ENCODE measurements around the gene FAM171A1.

DNA sequence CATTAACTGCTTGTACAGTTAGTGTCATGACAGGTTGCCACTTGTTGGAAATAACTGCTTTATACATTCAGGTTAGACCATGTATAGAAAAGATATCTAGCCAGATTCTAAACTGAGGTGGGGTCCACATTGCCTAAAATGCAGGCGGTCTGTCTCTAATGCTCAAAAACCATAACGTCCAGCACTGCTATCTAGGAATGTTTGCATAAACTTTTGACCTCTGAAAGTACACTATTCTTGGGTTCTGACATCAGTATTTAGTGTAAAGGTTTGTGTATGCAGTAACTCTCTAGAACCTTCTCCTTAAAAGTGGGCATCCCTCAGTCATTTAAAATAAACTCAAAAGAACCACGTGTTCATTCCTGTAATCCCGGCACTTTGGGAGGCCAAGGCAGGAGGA lies 10.3 kb upstream of the FAM171A1 start:
- TF ChIP-seq, protein P1, sequence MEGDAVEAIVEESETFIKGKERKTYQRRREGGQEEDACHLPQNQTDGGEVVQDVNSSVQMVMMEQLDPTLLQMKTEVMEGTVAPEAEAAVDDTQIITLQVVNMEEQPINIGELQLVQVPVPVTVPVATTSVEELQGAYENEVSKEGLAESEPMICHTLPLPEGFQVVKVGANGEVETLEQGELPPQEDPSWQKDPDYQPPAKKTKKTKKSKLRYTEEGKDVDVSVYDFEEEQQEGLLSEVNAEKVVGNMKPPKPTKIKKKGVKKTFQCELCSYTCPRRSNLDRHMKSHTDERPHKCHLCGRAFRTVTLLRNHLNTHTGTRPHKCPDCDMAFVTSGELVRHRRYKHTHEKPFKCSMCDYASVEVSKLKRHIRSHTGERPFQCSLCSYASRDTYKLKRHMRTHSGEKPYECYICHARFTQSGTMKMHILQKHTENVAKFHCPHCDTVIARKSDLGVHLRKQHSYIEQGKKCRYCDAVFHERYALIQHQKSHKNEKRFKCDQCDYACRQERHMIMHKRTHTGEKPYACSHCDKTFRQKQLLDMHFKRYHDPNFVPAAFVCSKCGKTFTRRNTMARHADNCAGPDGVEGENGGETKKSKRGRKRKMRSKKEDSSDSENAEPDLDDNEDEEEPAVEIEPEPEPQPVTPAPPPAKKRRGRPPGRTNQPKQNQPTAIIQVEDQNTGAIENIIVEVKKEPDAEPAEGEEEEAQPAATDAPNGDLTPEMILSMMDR (IDR thresholded peaks at IDR 0.05; ENCODE audit: insufficient read depth, low read depth, low read length) = no peak
- no peak for TF ChIP-seq EZH2 (IDR thresholded peaks at IDR 0.05; ENCODE audit: insufficient read depth, low read length)

Measured in astrocyte (in vitro differentiated cells and primary cell).